GM12892 (cell line): ENCODE data around the gene GAL3ST2.

Experiments
- POLR2A ChIP-seq: IDR thresholded peaks from 2 replicates; pipeline ENCODE4 v1.6.1; 2011; ENCODE audit warnings: low read depth, low read length, control low read depth
- POLR2AphosphoS5 ChIP-seq: IDR thresholded peaks from 2 replicates; pipeline ENCODE4 v1.6.1; 2011; ENCODE audit warnings: low read depth, low read length, control low read depth
- TAF1 ChIP-seq: IDR thresholded peaks from 2 replicates; pipeline ENCODE4 v1.6.1; 2011; ENCODE audit warnings: low read depth, mild to moderate bottlenecking, control low read depth, low read length, borderline replicate concordance

GRCh38 chr2:241827394-241827793 is 50.8 kb downstream of the GAL3ST2 start:
- TF ChIP-seq POLR2A (no peak), POLR2AphosphoS5 (no peak), TAF1 (no peak)
